ENCODE data around the gene MUSTN1.

MUSTN1 gene

GRCh38 chr3:52851348-52851747, 16.5 kb upstream of the MUSTN1 start:
- DNase-seq: no peak

DNA sequence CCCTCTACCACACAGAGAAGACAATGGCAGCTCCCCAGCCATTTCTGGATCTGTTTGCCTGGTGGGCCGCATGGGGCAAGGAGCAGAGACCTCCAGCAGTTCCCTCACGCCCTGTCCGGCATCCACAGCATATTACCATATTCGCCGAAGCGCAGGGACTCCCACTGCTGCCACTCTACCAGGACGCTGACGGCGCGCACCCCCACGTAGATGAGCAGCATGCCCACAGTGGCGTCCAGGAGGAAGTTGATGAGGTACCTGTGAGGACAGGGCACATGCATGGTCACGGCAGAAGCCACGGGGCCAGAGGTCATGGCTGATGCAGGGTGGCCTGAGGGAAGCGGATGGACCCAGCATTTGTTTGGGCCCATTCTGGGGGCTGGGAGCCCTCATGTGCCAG, 14.8 kb upstream of the MUSTN1 start:
- DNase-seq: no peak

- DNase-seq: no peak
Observed at GRCh38 chr3:52848617-52849016, 13.8 kb upstream of the MUSTN1 start.

GRCh38 chr3:52847726-52848125, 12.9 kb upstream of the MUSTN1 start:
- DNase-seq: no peak

DNA sequence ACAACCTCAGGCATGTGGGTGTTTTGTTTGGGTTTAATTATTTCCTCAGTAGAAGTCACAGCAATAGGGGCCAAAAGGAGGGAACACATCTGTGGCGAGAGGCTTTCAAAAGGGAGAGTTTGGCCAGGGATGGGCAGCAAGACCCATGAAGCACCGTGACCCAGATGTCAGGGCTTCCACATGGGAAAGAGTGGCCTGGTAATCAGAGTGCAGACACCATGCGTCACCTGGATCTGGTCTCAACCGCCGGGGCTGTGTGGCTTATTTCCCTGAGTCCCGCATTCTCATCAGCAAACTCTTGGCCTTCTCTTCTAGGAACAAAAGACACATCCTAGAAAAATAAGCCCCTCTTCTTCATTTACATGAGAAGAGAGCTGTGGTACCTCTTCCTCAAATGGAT, 12.4 kb upstream of the MUSTN1 start:
- no peak for DNase-seq

DNA sequence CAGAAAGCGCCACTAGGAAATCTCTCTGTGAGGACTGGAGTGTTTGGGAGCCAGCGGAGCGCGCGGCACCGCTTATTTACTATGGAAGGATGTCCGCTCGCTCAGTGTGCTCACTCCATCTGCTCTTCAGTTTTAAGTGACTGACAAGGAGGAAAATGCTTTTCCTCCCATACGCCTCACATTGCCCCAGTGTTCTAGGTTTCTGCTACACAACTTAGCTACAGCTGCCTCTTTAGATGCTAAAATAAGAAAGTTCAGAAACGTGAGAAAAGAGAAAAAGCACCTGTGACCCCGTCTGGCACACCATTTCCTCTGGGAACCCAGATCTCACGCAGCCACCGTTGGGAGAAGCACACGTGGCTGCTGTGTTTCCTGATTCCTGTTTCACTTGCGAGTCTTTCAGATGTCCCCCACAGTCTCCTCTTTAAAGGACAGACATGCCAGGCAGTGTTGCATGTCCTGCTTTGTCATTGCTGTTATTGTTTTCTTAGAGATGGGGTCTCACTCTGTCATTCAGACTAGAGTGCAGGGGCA, 11.7 kb upstream of the MUSTN1 start:
- no peak for DNase-seq

GRCh38 chr3:52845691-52846431, 11.0 kb upstream of the MUSTN1 start:
- no peak for DNase-seq

- DNase-seq: no peak
Observed at GRCh38 chr3:52845157-52845556, 10.3 kb upstream of the MUSTN1 start.

DNA sequence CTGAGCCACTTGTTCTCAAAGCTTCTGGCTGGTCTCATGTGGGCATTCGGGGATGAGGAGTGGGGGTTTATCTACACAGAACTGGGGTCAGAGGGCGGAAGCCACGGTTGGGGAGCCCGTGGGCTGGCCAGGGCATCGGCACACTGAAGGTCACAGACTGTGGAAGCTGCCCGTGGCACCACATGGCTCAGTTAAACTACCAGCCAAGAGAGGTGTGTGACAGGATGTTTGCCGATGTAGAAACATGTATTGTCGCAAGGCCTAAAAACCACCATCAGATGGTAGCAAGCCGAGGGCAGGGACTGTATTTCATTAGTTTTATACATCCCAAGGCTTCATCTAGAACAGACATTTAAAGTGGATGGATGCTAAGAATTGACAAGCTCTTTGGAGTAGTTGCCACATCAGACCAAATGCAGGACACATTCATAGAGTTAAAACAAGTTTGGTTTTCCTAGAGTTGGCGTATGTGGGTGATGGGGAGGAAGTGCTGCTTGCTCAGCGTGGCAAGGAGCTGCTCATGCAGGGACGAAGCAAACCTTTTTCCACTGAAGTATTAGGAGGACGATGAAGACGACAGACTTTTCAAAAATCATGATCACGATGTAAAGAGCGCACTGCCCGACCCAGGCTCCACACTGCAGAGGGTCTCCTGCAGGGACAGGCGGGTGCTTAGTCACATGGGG, 9.6 kb upstream of the MUSTN1 start:
- DNase-seq: no peak

DNA sequence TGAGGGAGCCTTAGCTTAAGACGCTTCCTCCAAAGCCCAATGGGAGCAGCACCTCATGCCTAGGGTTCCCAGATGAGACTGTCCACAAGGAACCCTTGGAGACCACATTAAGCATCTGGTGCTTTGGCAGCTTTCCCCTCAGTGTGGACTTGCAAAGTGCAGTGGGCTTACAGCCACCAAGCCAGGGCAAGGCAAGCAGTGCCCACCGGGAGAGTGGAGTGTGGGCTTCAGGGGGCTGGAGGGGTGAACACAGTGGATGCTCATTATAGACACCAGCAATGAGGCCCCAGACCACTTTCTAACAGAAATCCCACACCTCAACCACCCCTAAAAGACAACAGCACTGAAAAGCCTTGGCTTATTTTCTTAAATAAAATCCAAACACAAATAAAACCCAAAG, 9.1 kb upstream of the MUSTN1 start:
- DNase-seq: no peak

DNA sequence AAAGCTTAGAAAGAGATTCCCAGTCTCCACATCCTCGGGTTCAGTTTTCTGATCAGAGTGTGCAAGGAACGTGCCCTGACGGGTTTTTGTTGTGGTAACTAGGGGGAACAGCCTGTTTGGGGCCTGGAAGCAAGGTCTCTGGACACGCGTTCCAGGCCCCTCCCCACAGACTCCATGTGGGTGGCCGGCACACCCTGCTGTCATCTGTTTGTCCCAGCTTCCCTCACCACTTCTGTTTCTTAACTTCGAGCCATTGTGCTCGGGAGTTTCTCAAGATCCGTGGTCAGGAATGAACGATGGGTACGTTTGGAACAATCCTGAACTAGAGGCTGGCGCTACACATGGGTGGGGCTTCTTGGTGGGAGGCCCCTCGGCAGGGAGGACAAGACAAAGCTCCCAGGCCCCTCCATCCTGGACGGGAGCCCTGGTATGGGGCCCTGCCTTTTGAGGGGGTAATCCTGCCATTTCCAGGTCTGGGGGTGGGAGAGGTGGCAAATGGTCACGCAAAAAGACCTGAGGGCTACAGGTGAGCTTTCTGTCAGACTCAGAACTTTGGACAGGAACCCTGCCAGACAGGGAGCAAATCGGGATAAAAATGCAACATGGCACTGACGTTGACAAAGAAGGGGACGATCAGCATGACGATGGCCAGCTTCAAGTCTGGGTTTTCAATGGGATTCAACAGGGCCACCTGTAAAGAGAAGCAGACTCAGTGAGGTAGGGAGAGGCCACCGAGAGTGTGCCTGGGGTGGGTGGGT, 8.5 kb upstream of the MUSTN1 start:
- no peak for DNase-seq

- no peak for DNase-seq
Observed at GRCh38 chr3:52842424-52842823, 7.6 kb upstream of the MUSTN1 start.

- no peak for DNase-seq
Observed at GRCh38 chr3:52841981-52842340, 7.1 kb upstream of the MUSTN1 start.

DNA sequence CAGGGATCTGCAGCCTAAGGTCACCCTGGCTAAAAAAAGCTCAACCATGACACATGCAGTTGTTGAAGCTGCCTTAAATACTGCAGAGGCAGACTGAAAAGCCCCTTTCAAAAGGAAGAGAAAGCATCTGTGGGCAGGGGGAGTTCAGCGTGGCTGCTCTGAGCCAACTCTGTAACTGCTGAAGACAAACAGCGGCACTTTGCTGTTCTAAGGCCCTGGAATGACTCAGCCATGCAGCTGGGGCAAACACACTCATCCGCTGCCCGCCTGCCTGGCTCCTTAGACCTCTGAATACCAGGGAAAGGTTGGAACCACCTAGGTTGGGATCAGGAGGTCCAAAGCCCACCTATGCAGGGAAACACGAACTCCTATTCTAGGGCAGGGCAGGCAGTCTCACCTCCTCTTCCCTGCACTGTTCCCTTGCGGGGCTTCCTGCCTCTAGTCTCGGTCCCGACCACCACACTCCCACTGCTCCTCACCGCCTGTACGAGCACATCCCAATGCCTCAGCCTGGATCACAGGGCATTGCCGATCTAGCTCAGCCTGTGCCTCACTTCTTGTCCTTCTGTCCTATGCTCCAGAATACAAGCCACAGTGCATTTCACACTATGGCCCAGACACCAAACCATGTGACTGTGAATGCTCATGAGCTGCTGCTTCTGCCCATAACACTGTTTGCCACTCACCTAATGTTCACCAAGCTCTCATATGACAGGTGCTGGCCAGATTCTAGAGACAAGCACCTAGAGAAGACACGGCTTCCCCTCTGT, 6.6 kb upstream of the MUSTN1 start:
- DNase-seq: no peak

DNA sequence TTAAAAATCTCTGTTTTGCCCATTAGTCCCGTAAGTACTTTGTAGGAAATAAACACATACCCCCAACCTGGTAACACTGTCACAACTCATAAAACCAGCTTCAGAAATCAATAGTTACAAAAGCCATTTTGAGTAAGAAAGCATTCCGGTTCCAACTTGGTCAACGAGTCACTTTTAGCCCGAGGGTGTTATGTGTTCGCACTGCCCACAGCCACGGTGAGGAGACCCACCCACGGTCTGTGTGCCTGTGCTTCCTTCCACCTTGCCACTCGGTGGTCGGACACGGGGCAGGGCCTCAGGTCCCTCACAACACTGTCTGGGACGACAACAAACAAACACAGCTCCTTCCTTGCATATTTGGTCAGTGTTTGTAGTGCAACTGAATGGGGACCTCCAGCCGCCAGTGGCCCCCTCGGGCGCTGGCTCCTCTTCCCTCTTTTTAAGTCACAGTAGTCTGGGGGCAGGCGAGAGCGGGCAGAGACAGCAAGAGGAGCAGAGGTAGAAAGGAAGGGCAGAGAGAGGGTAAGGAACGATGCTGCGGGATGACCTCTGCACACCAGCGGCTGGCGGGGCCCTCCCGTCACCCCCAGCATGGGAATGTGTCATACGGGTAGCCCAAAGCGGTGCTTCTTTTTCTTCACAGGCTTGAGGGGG, 5.2 kb upstream of the MUSTN1 start:
- DNase-seq: no peak

- DNase-seq: no peak
Observed at GRCh38 chr3:52839268-52839575, 4.4 kb upstream of the MUSTN1 start.

DNA sequence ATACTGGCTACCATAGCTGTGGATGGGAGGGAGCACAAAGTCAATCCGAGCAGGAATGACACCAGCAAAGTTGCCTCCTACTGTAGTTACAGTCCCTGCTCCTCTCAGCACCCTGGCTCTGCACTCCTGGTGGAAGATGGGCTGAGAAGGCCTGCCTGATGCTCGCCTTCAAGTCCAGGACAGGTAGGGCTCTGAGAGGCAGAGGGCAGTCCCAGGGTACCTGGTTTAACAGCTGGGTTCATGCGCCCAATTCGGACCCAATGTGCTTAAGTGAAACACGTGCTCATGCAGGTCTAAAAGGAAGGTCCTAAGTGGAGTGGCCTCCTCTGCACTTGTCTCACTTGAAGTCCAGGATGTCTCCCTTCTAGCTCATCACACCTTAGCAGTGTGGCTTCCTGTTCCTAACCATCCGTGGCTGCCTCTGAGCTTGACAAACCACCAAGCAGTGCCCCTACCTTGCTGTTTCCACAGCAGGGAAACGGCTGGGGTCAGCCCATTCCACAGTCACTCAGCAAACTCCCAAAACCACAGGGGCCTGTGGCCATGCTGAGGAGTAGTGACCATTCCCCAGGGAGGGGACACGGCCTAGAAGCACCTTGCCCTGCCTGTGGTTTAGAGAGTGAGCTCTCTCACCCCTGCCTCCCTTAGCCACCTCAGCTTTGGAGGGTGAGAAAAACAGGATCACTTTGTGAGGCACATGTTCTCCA, 3.9 kb upstream of the MUSTN1 start:
- DNase-seq: no peak

GRCh38 chr3:52836986-52837385, 2.2 kb upstream of the MUSTN1 start:
- no peak for DNase-seq

DNA sequence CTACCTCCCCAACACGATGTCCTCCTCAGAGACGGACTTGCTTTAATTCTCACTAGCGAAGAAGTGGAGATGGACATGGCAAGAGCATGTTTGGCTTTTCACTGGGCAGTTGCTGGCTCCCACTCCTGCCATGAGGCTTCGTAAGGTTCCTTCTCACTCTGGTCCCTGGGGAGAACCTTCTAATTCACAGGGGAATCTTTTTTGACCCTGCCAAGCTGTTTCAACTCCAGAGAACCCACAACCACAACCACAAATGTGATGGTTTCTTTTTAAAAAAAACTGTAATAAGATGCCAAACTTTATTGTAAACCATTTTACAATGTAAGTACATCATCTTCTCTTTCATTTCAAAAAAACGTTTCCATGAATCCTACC, 1.6 kb upstream of the MUSTN1 start:
- DNase-seq: no peak

DNA sequence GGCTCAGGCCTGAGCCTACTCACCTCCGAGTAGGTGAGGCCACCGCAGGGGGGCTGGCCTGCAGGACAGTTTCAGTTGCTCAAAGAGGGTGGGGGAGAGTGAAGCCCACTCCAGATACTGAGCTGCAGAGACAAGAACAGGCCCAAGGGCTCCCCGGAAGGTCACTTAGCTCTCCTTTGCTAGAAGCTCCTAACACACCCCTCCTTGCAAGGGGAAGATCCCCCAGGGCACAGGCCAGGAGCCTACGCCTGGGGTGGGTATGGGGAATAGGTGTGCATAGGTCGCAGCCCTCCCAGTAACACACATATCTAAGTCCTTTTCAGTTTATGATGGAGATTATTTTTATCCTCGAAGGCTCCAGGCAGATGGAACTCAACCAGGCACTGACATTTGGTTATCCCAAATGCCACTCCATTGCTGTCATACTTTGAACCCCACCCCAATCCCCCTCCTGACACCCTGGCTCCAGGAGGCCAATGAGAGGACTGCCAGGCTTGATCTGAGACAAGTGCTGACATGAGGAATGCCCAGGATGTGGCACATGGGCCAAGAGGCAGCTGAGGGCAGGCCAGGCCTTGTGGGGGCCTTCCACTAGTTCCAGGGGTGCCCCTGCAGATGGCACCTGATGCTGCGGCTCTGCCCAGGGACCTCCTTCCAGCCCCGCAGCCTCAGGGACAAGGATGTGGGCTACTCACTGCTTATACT, 1.1 kb upstream of the MUSTN1 start:
- DNase-seq: no peak

DNA sequence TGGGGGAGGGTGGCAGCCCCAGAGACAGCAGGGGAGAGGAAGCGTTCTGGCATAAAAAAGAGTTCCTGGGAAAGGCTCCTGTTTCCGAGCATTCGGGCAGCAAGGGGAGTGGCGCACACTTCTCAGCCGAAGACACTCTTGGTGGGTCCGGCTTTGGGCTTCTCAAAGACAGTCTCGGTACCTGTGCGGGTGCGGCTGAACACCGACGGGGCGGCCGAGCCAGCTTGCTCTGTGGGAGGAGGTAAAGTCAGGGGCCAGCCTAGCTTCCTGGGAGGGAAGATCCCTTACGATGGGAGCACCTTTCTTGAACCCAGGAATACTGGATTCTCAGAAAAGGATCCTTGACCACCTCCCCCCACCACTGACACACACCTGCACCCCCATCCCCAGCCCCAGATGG, 1.6 kb downstream of the MUSTN1 start:
- DNase-seq: no peak

All from stimulated activated CD4-positive, alpha-beta T cell treated with anti-CD3 and anti-CD28 coated beads, Interleukin-12 subunit alpha, Interleukin-12 subunit beta, amount 100 ng/mL, for 4 hours (primary cell).